GM23338 (cell line): ENCODE results near the gene FAM76B. TPM values are rescaled to one million over a fixed set of nuclear protein-coding genes. Genes with fewer than 3 reads are reported as not detected.

Experiments used
- ATAC-seq: fragments of 200-7000 bp; cut with Tn5 transposase; 3 replicates; pipeline ENCODE4 v1.9.1; 2020
- DNase-seq: peaks from one replicate; pipeline ENCODE4 v3.0.0-alpha.2; 2015; ENCODE audit warnings: low spot score
- H2AFZ ChIP-seq: fragments of 200-600 bp; sonication (generic); 2 replicates; pipeline ENCODE4 v1.8.0; 2016; ENCODE audit warnings: antibody characterized with exemption, mild to moderate bottlenecking, moderate library complexity
- H3F3A ChIP-seq: fragments of 200-600 bp; sonication (generic); replicated peaks from 2 replicates; pipeline ENCODE4 v1.8.0; 2017; ENCODE audit warnings: antibody characterized with exemption, mixed run types, low read depth
- H3K27ac ChIP-seq: fragments of 200-600 bp; sonication (generic); 2 replicates; pipeline ENCODE4 v1.6.1; 2016; ENCODE audit warnings: low read depth
- H3K27me3 ChIP-seq: fragments of 200-600 bp; sonication (generic); 2 replicates; pipeline ENCODE4 v1.8.0; 2016; ENCODE audit warnings: mild to moderate bottlenecking, mixed run types, moderate library complexity; ENCODE audit not compliant: insufficient read depth
- H3K36me3 ChIP-seq: fragments of 200-600 bp; sonication (generic); 2 replicates; pipeline ENCODE4 v1.8.0; 2016; ENCODE audit warnings: mild to moderate bottlenecking; ENCODE audit not compliant: insufficient read depth
- H3K4me1 ChIP-seq: fragments of 200-600 bp; sonication (generic); 2 replicates; pipeline ENCODE4 v1.8.0; 2016; ENCODE audit warnings: mild to moderate bottlenecking, moderate library complexity; ENCODE audit not compliant: insufficient read depth
- H3K4me2 ChIP-seq: fragments of 200-600 bp; sonication (generic); 2 replicates; pipeline ENCODE4 v1.7.1; 2017; ENCODE audit warnings: mixed run types
- H3K4me3 ChIP-seq: fragments of 200-600 bp; sonication (generic); 2 replicates; pipeline ENCODE4 v1.6.1; 2016; ENCODE audit warnings: mixed run types
- H3K79me2 ChIP-seq: fragments of 200-600 bp; sonication (generic); replicated peaks from 2 replicates; pipeline ENCODE4 v1.8.0; 2017; ENCODE audit warnings: mild to moderate bottlenecking; ENCODE audit not compliant: insufficient read depth
- H3K9me2 ChIP-seq: fragments of 200-600 bp; sonication (generic); 2 replicates; pipeline ENCODE4 v1.8.0; 2017; ENCODE audit not compliant: insufficient read depth
- H4K20me1 ChIP-seq: fragments of 200-600 bp; sonication (generic); replicated peaks from 2 replicates; pipeline ENCODE4 v1.8.0; 2017; ENCODE audit warnings: mild to moderate bottlenecking; ENCODE audit not compliant: insufficient read depth
- H3K27ac Mint-ChIP-seq: 2 replicates; pipeline ENCODE4 v1.8.0; 2020; ENCODE audit warnings: inconsistent platforms, mild to moderate bottlenecking, moderate library complexity, mixed read lengths
- H3K27me3 Mint-ChIP-seq: 3 replicates; pipeline ENCODE4 v1.8.0; 2022; ENCODE audit warnings: low read depth, mild to moderate bottlenecking, moderate library complexity, mixed read lengths, inconsistent platforms; ENCODE audit not compliant: insufficient read depth, poor library complexity
- H3K36me3 Mint-ChIP-seq: 3 replicates; pipeline ENCODE4 v1.8.0; 2021; ENCODE audit warnings: low read depth, mild to moderate bottlenecking, inconsistent platforms, moderate library complexity, mixed read lengths
- H3K4me1 Mint-ChIP-seq: 3 replicates; pipeline ENCODE4 v1.8.0; 2020; ENCODE audit warnings: mild to moderate bottlenecking, inconsistent platforms, mixed read lengths
- H3K4me3 Mint-ChIP-seq: 3 replicates; pipeline ENCODE4 v1.8.0; 2021; ENCODE audit warnings: moderate library complexity, mild to moderate bottlenecking, inconsistent platforms, mixed read lengths
- H3K9me3 Mint-ChIP-seq: 3 replicates; pipeline ENCODE4 v1.8.0; 2020; ENCODE audit warnings: moderate library complexity, mild to moderate bottlenecking, inconsistent platforms, mixed read lengths
- CREB1 ChIP-seq: fragments of 250-450 bp; sonication (Bioruptor Pico); IDR thresholded peaks from 2 replicates; pipeline ENCODE4 v1.5.0; 2020; ENCODE audit warnings: low read depth, mild to moderate bottlenecking, moderate library complexity
- CTCF ChIP-seq, 2 experiments: fragments of 200-600 bp in 1 of 2; sonication (generic) in 1 of 2; conservative IDR thresholded peaks; 2 replicates each; pipeline versions ENCODE4 v1.5.1 to v1.6.1; 2016 to 2017; ENCODE audit warnings: antibody characterized with exemption in 2 of 2, low read depth in 2 of 2, mild to moderate bottlenecking in 2 of 2, moderate library complexity in 1 of 2
- EZH2 ChIP-seq: fragments of 200-600 bp; sonication (generic); IDR thresholded peaks from one replicate; pipeline ENCODE4 v1.8.0; 2017; ENCODE audit warnings: antibody characterized with exemption, mild to moderate bottlenecking, low read depth; ENCODE audit not compliant: unreplicated experiment
- EZH2phosphoT487 ChIP-seq: fragments of 200-600 bp; sonication (generic); IDR thresholded peaks from one replicate; pipeline ENCODE4 v1.8.1; 2018; ENCODE audit warnings: antibody characterized with exemption; ENCODE audit not compliant: unreplicated experiment
- JUNB ChIP-seq: IDR thresholded peaks from one replicate; pipeline ENCODE4 v1.6.1; 2016; ENCODE audit warnings: antibody characterized with exemption; ENCODE audit not compliant: unreplicated experiment
- NANOG ChIP-seq: IDR thresholded peaks from 2 replicates; pipeline ENCODE4 v1.6.1; 2016; ENCODE audit warnings: antibody characterized with exemption, borderline replicate concordance
- POLR2AphosphoS5 ChIP-seq: IDR thresholded peaks from 2 replicates; pipeline ENCODE4 v1.6.1; 2016; ENCODE audit warnings: antibody characterized with exemption, low read depth
- STAT1 ChIP-seq: IDR thresholded peaks from one replicate; pipeline ENCODE4 v1.6.1; 2016; ENCODE audit warnings: antibody characterized with exemption; ENCODE audit not compliant: unreplicated experiment
- ZNF114 ChIP-seq: fragments of 250-450 bp; sonication (Bioruptor Pico); IDR thresholded peaks from 2 replicates; pipeline ENCODE4 v1.5.0; 2020; ENCODE audit warnings: mild to moderate bottlenecking, moderate library complexity
- ZNF331 ChIP-seq: fragments of 250-450 bp; sonication (Bioruptor Pico); IDR thresholded peaks from 2 replicates; pipeline ENCODE4 v1.5.0; 2020; ENCODE audit warnings: low read depth, mild to moderate bottlenecking, moderate library complexity
- ZNF462 ChIP-seq: fragments of 250-450 bp; sonication (Bioruptor Pico); IDR thresholded peaks from 2 replicates; pipeline ENCODE4 v1.5.0; 2020; ENCODE audit warnings: mild to moderate bottlenecking, moderate library complexity
- polyA plus RNA-seq: library from polyadenylated mRNA; unstranded; fragments of >200 nt; fragmentation: Nextera tagmentation; extraction: Ambion mirVana; gene quantifications from 2 replicates; pipeline ENCODE4 v1.2.1, GENCODE V29; 2016
- total RNA-seq: library from RNA; depleted of rRNA; stranded (reverse); fragments of >200 nt; shearing (Covaris generic); gene quantifications from 2 replicates; pipeline ENCODE4 v1.2.3, GENCODE V29; 2014
- TF ChIP-seq, protein P1 (sequence below): IDR thresholded peaks from 2 replicates; pipeline ENCODE4 v1.6.1; 2016; ENCODE audit warnings: antibody characterized with exemption
- TF ChIP-seq, protein P2 (sequence below): IDR thresholded peaks from one replicate; pipeline ENCODE4 v1.6.1; 2018; ENCODE audit warnings: antibody characterized with exemption; ENCODE audit not compliant: unreplicated experiment

Gene FAM76B
- total and polyA plus RNA-seq, 2 experiments from 2014 or later: 21.1 to 37.9 TPM

GRCh38 chr11:95736355-95736754, 53.2 kb downstream of the FAM76B start:
- Histone ChIP-seq H3K27ac (no peak overlapping the region), H3F3A (no peaks in the 10 kb centered on the region), H4K20me1 (no peaks in the 10 kb centered on the region), H3K4me1 (no peaks in the 10 kb centered on the region), H3K4me3 (no peak overlapping the region), H3K27me3 (no peaks in the 10 kb centered on the region), H3K4me2 (no peak overlapping the region), H2AFZ (0 out of 2 replicates have a peak overlapping the region, but pooled peaks have one; percentile 52), H3K79me2 (no peaks in the 10 kb centered on the region), H3K36me3 (no peaks in the 10 kb centered on the region), H3K9me2 (no peaks in the 10 kb centered on the region)
- ATAC-seq: no peak
- no peaks in the 10 kb centered on the region for H3K36me3 Mint-ChIP-seq
- H3K27ac Mint-ChIP-seq: no peak overlapping the region
- no peak for DNase-seq
- 0 out of 3 replicates have a peak, but pooled peaks cover 2% of the 10 kb centered on the region for H3K4me1 Mint-ChIP-seq
- H3K4me3 Mint-ChIP-seq: no peak overlapping the region
- H3K27me3 Mint-ChIP-seq: no peaks in the 10 kb centered on the region
- TF ChIP-seq ZNF114 (CRISPR knock-in tag) (no peak), STAT1 (no peak), ZNF462 (no peak), CTCF (conservative IDR thresholded peaks at IDR 0.05; ENCODE audit: low read depth in 2 of 2) (no peak), JUNB (no peak), EZH2 (no peak), NANOG (no peak), EZH2phosphoT487 (no peak), CREB1 (CRISPR knock-in tag) (no peak), ZNF331 (CRISPR knock-in tag) (no peak), POLR2AphosphoS5 (no peak)
- TF ChIP-seq, protein P1, sequence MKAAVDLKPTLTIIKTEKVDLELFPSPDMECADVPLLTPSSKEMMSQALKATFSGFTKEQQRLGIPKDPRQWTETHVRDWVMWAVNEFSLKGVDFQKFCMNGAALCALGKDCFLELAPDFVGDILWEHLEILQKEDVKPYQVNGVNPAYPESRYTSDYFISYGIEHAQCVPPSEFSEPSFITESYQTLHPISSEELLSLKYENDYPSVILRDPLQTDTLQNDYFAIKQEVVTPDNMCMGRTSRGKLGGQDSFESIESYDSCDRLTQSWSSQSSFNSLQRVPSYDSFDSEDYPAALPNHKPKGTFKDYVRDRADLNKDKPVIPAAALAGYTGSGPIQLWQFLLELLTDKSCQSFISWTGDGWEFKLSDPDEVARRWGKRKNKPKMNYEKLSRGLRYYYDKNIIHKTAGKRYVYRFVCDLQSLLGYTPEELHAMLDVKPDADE: no peak
- TF ChIP-seq, protein P2, sequence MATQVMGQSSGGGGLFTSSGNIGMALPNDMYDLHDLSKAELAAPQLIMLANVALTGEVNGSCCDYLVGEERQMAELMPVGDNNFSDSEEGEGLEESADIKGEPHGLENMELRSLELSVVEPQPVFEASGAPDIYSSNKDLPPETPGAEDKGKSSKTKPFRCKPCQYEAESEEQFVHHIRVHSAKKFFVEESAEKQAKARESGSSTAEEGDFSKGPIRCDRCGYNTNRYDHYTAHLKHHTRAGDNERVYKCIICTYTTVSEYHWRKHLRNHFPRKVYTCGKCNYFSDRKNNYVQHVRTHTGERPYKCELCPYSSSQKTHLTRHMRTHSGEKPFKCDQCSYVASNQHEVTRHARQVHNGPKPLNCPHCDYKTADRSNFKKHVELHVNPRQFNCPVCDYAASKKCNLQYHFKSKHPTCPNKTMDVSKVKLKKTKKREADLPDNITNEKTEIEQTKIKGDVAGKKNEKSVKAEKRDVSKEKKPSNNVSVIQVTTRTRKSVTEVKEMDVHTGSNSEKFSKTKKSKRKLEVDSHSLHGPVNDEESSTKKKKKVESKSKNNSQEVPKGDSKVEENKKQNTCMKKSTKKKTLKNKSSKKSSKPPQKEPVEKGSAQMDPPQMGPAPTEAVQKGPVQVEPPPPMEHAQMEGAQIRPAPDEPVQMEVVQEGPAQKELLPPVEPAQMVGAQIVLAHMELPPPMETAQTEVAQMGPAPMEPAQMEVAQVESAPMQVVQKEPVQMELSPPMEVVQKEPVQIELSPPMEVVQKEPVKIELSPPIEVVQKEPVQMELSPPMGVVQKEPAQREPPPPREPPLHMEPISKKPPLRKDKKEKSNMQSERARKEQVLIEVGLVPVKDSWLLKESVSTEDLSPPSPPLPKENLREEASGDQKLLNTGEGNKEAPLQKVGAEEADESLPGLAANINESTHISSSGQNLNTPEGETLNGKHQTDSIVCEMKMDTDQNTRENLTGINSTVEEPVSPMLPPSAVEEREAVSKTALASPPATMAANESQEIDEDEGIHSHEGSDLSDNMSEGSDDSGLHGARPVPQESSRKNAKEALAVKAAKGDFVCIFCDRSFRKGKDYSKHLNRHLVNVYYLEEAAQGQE: no peak
- H3K9me3 Mint-ChIP-seq: no peaks in the 10 kb centered on the region
